Neuronal stem cell (in vitro differentiated cells): Measurements from ENCODE around the gene TMC5.

ENCODE experiments used
- DNase-seq: peaks from one replicate; pipeline ENCODE4 v3.0.0-alpha.2; 2013; ENCODE audit warnings: low spot score
- H2AFZ ChIP-seq: one replicate; pipeline ENCODE4 v1.6.1; 2013; ENCODE audit warnings: mild to moderate bottlenecking, low read length, inconsistent platforms
- H2AK5ac ChIP-seq: 2 replicates; pipeline ENCODE4 v1.6.1; 2013; ENCODE audit warnings: low read depth, mild to moderate bottlenecking, inconsistent platforms, low read length, moderate library complexity, mixed read lengths
- H2BK120ac ChIP-seq: 2 replicates; pipeline ENCODE4 v1.6.1; 2013; ENCODE audit warnings: low read depth, mild to moderate bottlenecking, inconsistent platforms, low read length, moderate library complexity, mixed read lengths
- H2BK12ac ChIP-seq: one replicate; pipeline ENCODE4 v1.6.1; 2013; ENCODE audit warnings: low read length, inconsistent platforms
- H2BK15ac ChIP-seq: 2 replicates; pipeline ENCODE4 v1.6.1; 2013; ENCODE audit warnings: mild to moderate bottlenecking, low read length, inconsistent platforms, mixed read lengths
- H2BK5ac ChIP-seq: one replicate; pipeline ENCODE4 v1.6.1; 2013; ENCODE audit warnings: inconsistent platforms, mild to moderate bottlenecking, low read length, moderate library complexity
- H3K14ac ChIP-seq: one replicate; pipeline ENCODE4 v1.6.1; 2013; ENCODE audit warnings: low read length, inconsistent platforms
- H3K18ac ChIP-seq: 2 replicates; pipeline ENCODE4 v1.6.1; 2013; ENCODE audit warnings: low read length, inconsistent platforms
- H3K23ac ChIP-seq: 2 replicates; pipeline ENCODE4 v1.6.1; 2013; ENCODE audit warnings: low read depth, mild to moderate bottlenecking, mixed read lengths, low read length, inconsistent platforms; ENCODE audit not compliant: poor library complexity
- H3K27ac ChIP-seq: replicated peaks from 3 replicates; pipeline ENCODE4 v1.5.1; 2013; ENCODE audit warnings: low read length, inconsistent platforms
- H3K27me3 ChIP-seq, 3 experiments: 2 replicates each; pipeline ENCODE4 v1.6.1; 2013; ENCODE audit warnings: low read length in 3 of 3, mild to moderate bottlenecking in 2 of 3, inconsistent platforms in 1 of 3, low read depth in 1 of 3, mixed read lengths in 1 of 3, moderate library complexity in 1 of 3; ENCODE audit not compliant: control insufficient read depth in 3 of 3, insufficient read depth in 3 of 3
- H3K36me3 ChIP-seq, 2 donors: replicated peaks in 1 of 2; 2 replicates each; pipeline ENCODE4 v1.6.1; 2013; ENCODE audit warnings: low read length in 2 of 2; ENCODE audit not compliant: control insufficient read depth in 2 of 2, insufficient read depth in 2 of 2
- H3K4ac ChIP-seq: 2 replicates; pipeline ENCODE4 v1.6.1; 2013; ENCODE audit warnings: inconsistent platforms, mild to moderate bottlenecking, low read length, moderate library complexity
- H3K4me1 ChIP-seq, 2 donors: 1 replicate in 1 of 2; 2 replicates in 1 of 2; pipeline ENCODE4 v1.6.1; 2013; ENCODE audit warnings: low read length in 2 of 2, low read depth in 1 of 2; ENCODE audit not compliant: control insufficient read depth in 2 of 2, insufficient read depth in 1 of 2
- H3K4me2 ChIP-seq: one replicate; pipeline ENCODE4 v1.6.1; 2013; ENCODE audit warnings: mild to moderate bottlenecking, low read length, inconsistent platforms; ENCODE audit not compliant: insufficient read depth, poor library complexity, severe bottlenecking
- H3K4me3 ChIP-seq, 2 donors: 2 replicates each; pipeline ENCODE4 v1.5.1; 2013; ENCODE audit warnings: low read length in 2 of 2, mild to moderate bottlenecking in 2 of 2, inconsistent platforms in 1 of 2, moderate library complexity in 1 of 2
- H3K79me1 ChIP-seq: one replicate; pipeline ENCODE4 v1.6.1; 2013; ENCODE audit warnings: low read depth, mild to moderate bottlenecking, inconsistent platforms, low read length, moderate library complexity
- H3K9ac ChIP-seq: one replicate; pipeline ENCODE4 v1.6.1; 2013; ENCODE audit warnings: mild to moderate bottlenecking, low read depth, low read length, inconsistent platforms; ENCODE audit not compliant: poor library complexity
- H3K9me3 ChIP-seq, 2 donors: replicated peaks in 1 of 2; 2 replicates each; pipeline versions ENCODE3 to v1.6.1; 2013; ENCODE audit warnings: low read length in 2 of 2, mild to moderate bottlenecking in 2 of 2, inconsistent platforms in 1 of 2, low read depth in 1 of 2, mixed read lengths in 1 of 2, moderate library complexity in 1 of 2; ENCODE audit not compliant: control insufficient read depth in 2 of 2, insufficient read depth in 1 of 2
- H4K8ac ChIP-seq: one replicate; pipeline ENCODE4 v1.6.1; 2013; ENCODE audit warnings: low read depth, mild to moderate bottlenecking, inconsistent platforms, low read length, moderate library complexity
- H4K91ac ChIP-seq: one replicate; pipeline ENCODE4 v1.6.1; 2013; ENCODE audit warnings: low read length, low read depth, mild to moderate bottlenecking, inconsistent platforms; ENCODE audit not compliant: poor library complexity
- WGBS, 2 donors: extraction: QIAGEN DNeasy Blood & Tissue Kit; methylation state at CpG; one replicate each; pipeline ENCODE4 v1.1.7; 2013; ENCODE audit warnings: missing lambda C conversion rate in 2 of 2, mixed read lengths in 1 of 2; ENCODE audit not compliant: insufficient read length in 2 of 2, insufficient replicate concordance in 1 of 2; ENCODE audit errors: extremely low coverage in 2 of 2; 5-methylcytosine and 5-hydroxymethylcytosine counted together

TMC5 gene

GRCh38 chr16:19382084-19382801 lies 35.4 kb upstream of the TMC5 start:
- Histone ChIP-seq H3K36me3 (no peaks in the 10 kb centered on the region), H4K91ac (no peak overlapping the region), H3K23ac (no peak overlapping the region), H2AK5ac (no peak overlapping the region), H2BK12ac (no peak overlapping the region), H2BK120ac (no peak overlapping the region), H3K27ac (no peak overlapping the region), H3K4me3 (no peak overlapping the region), H3K9ac (no peak overlapping the region), H3K79me1 (no peaks in the 10 kb centered on the region), H2AFZ (no peak overlapping the region), H4K8ac (no peak overlapping the region), H3K14ac (no peak overlapping the region), H3K18ac (no peak overlapping the region), H3K9me3 (peaks cover 0 to 2% of the 10 kb centered on the region in 2 donors), H3K4me1 (no peaks in the 10 kb centered on the region), H2BK5ac (no peak overlapping the region), H2BK15ac (no peak overlapping the region), H3K27me3 (no peaks in the 10 kb centered on the region), H3K4ac (no peak overlapping the region), H3K4me2 (no peak overlapping the region)
- DNase-seq = no peak
- no CpG with 5 or more reads among the region's 2 CpGs for WGBS, 2 donors

- Histone ChIP-seq H2BK120ac (no peak overlapping the region), H2AK5ac (peak overlapping the region; percentile 56), H3K4me3 (no peak overlapping the region), H3K27ac (no peak overlapping the region), H3K27me3 (no peaks in the 10 kb centered on the region), H3K9me3 (peaks cover 0 to 2% of the 10 kb centered on the region in 2 donors), H3K9ac (no peak overlapping the region), H3K4me1 (no peaks in the 10 kb centered on the region), H3K18ac (peak overlapping the region; percentile 89), H4K8ac (no peak overlapping the region), H3K4ac (no peak overlapping the region), H2BK12ac (no peak overlapping the region), H2BK15ac (peak overlapping the region; percentile 81), H2AFZ (no peak overlapping the region), H2BK5ac (no peak overlapping the region), H3K79me1 (no peaks in the 10 kb centered on the region), H4K91ac (no peak overlapping the region), H3K36me3 (no peaks in the 10 kb centered on the region), H3K23ac (peak overlapping the region; percentile 81), H3K4me2 (no peak overlapping the region), H3K14ac (no peak overlapping the region)
- DNase-seq = no peak
- WGBS, 2 donors = no CpG with 5 or more reads among the region's 20 CpGs
Measured at GRCh38 chr16:19382887-19383816, 34.5 kb upstream of the TMC5 start.

- H3K4me3 ChIP-seq = no peak overlapping the region
- no peak overlapping the region for H3K4me2 ChIP-seq
- no peak overlapping the region for H2AK5ac ChIP-seq
- H3K23ac ChIP-seq = no peak overlapping the region
- H2BK15ac ChIP-seq = no peak overlapping the region
- H3K14ac ChIP-seq = no peak overlapping the region
- no peaks in the 10 kb centered on the region for H3K36me3 ChIP-seq
- H3K9ac ChIP-seq = no peak overlapping the region
- no peaks in the 10 kb centered on the region for H3K27me3 ChIP-seq
- H2AFZ ChIP-seq = no peak overlapping the region
- no peak for DNase-seq
- no peaks in the 10 kb centered on the region for H3K79me1 ChIP-seq
- H4K8ac ChIP-seq = no peak overlapping the region
- no peak overlapping the region for H2BK5ac ChIP-seq
- H3K9me3 ChIP-seq = peaks cover 0 to 2% of the 10 kb centered on the region in 2 donors
- no peak overlapping the region for H3K18ac ChIP-seq
- H3K4me1 ChIP-seq = no peaks in the 10 kb centered on the region
- no peak overlapping the region for H2BK120ac ChIP-seq
- no peak overlapping the region for H4K91ac ChIP-seq
- no peak overlapping the region for H2BK12ac ChIP-seq
- WGBS, 2 donors = no CpG with 5 or more reads among the region's 2 CpGs
- H3K27ac ChIP-seq = no peak overlapping the region
- H3K4ac ChIP-seq = no peak overlapping the region
Measured at GRCh38 chr16:19384656-19385055, 33.0 kb upstream of the TMC5 start.

GRCh38 chr16:19386525-19386924 lies 31.2 kb upstream of the TMC5 start:
- H2BK5ac ChIP-seq = no peak overlapping the region
- H3K27ac ChIP-seq = no peak overlapping the region
- no peak overlapping the region for H3K4ac ChIP-seq
- no peak overlapping the region for H4K91ac ChIP-seq
- no peak overlapping the region for H2AK5ac ChIP-seq
- no peak overlapping the region for H3K23ac ChIP-seq
- no peak overlapping the region for H3K9ac ChIP-seq
- H3K14ac ChIP-seq = no peak overlapping the region
- no peak overlapping the region for H2AFZ ChIP-seq
- H3K79me1 ChIP-seq = no peaks in the 10 kb centered on the region
- H3K4me2 ChIP-seq = no peak overlapping the region
- no peaks in the 10 kb centered on the region for H3K36me3 ChIP-seq
- no peak overlapping the region for H2BK15ac ChIP-seq
- no peak overlapping the region for H4K8ac ChIP-seq
- H3K18ac ChIP-seq = no peak overlapping the region
- H3K4me3 ChIP-seq = no peak overlapping the region
- peaks cover 0 to 2% of the 10 kb centered on the region in 2 donors for H3K9me3 ChIP-seq
- H3K27me3 ChIP-seq = no peaks in the 10 kb centered on the region
- no peak overlapping the region for H2BK120ac ChIP-seq
- no CpG with 5 or more reads among the region's 1 CpG for WGBS, 2 donors
- no peaks in the 10 kb centered on the region for H3K4me1 ChIP-seq
- no peak overlapping the region for H2BK12ac ChIP-seq
- no peak for DNase-seq
